ENCODE measurements around the gene REST. TPM values are rescaled to one million over a fixed set of nuclear protein-coding genes. Genes with fewer than 3 reads are reported as not detected.
"Not testable (repeated sequence)": the region's sequence is repeated elsewhere in the genome, so short reads cannot be mapped to it uniquely, and the experiment has no call there.

The REST gene
- polyA plus RNA-seq, 3 donors: 54.1 to 58.3 (median 55.1) TPM

- peak in 2 of 3 donors; percentile 40 to 46 for DNase-seq (ENCODE audit: low read depth in 3 of 3, low spot score in 2 of 3)
Measured at GRCh38 chr4:56909086-56909894, 1.6 kb downstream of the REST start.

DNA sequence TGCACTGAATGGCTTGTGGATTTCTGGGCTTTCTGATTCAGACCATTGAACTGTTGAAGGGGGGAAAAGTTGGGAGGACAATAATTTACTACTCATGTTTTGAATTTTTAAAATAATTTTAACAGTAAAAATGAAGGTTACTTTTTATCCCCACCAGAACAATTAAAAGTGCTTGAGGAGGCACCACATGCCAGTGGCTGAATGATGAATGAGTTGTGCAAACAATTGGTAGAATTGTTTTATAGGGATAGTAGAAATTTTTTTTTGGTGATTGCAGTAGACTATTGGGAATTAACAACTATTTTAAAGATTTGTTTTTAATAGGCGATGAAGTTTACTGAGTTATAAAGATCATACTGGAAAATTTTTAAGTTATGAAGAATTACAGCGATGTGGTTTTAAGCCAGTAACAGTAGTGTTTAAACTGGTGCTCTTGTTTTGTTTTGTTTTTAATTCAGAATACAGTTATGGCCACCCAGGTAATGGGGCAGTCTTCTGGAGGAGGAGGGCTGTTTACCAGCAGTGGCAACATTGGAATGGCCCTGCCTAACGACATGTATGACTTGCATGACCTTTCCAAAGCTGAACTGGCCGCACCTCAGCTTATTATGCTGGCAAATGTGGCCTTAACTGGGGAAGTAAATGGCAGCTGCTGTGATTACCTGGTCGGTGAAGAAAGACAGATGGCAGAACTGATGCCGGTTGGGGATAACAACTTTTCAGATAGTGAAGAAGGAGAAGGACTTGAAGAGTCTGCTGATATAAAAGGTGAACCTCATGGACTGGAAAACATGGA lies 2.7 kb downstream of the REST start:
- no peak for DNase-seq (ENCODE audit: low read depth in 3 of 3, low spot score in 2 of 3)

- no peak for DNase-seq (ENCODE audit: low read depth in 3 of 3, low spot score in 2 of 3)
Measured at GRCh38 chr4:56914336-56914735, 6.6 kb downstream of the REST start.

DNA sequence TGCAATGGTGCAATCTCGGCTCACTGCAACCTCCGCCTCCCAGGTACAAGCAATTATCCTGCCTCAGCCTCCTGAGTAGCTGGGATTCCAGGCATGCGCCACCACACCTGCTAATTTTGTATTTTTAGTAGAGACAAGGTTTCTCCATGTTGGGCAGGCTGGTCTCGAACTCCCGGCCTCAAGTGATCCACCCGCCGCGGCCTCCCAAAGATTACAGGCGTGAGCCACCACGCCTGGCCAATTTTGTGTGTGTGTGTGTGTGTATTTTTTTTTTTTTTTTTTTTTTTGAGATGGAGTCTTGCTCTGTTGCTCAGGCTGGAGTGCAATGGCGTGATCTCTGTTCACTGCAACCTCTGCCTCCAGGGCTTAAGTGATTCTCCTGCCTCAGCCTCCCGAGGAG lies 7.3 kb downstream of the REST start:
- DNase-seq (ENCODE audit: low read depth in 3 of 3, low spot score in 2 of 3): not testable (repeated sequence)

DNA sequence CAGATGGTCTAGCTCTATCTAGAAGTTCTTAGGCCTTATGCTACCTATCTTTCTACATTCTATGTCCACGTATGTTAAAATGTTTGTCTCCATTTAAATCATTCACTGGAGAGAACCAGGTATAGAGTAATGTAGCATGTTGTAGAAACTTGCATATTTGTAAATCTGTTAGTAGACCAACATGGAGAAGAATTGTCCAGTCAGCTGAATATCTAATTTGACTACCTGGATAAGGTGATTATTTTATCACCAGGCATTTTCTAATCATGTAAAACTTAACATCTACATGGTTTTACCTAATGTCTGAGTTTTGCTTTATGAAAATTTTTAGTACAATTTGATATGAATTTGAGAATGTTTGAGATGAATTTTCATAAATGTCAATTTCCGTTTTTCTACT lies 19.5 kb downstream of the REST start:
- DNase-seq (ENCODE audit: low read depth in 3 of 3, low spot score in 2 of 3): no peak

DNA sequence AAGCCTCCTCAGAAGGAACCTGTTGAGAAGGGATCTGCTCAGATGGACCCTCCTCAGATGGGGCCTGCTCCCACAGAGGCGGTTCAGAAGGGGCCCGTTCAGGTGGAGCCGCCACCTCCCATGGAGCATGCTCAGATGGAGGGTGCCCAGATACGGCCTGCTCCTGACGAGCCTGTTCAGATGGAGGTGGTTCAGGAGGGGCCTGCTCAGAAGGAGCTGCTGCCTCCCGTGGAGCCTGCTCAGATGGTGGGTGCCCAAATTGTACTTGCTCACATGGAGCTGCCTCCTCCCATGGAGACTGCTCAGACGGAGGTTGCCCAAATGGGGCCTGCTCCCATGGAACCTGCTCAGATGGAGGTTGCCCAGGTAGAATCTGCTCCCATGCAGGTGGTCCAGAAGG lies 22.9 kb downstream of the REST start:
- no peak for DNase-seq (ENCODE audit: low read depth in 3 of 3, low spot score in 2 of 3)

- no peak for DNase-seq (ENCODE audit: low read depth in 3 of 3, low spot score in 2 of 3)
Measured at GRCh38 chr4:56931924-56932323, 24.2 kb downstream of the REST start.

DNA sequence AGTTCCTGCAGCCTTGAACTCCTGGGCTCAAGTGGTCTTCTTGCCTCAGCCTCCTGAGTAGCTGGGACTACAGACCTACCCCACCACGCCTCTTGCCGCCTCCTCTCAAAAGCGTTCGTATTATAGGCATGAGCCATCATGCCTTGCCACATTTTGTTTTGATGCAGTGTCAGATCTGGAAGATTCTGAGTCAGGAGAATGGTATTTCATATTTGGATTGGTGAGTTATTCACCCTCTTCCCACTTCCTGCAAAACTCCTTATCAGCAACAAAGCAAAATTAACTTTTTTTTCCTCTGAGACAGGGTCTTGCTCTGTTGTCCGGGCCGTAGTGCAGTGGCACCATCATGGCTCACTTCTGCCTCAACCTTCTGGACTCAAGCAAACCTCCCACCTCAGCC lies 29.6 kb downstream of the REST start:
- DNase-seq (ENCODE audit: low read depth in 3 of 3, low spot score in 2 of 3): no peak

GRCh38 chr4:56939826-56940225 lies 32.1 kb downstream of the REST start:
- DNase-seq (ENCODE audit: low read depth in 3 of 3, low spot score in 2 of 3): not testable (repeated sequence)

DNA sequence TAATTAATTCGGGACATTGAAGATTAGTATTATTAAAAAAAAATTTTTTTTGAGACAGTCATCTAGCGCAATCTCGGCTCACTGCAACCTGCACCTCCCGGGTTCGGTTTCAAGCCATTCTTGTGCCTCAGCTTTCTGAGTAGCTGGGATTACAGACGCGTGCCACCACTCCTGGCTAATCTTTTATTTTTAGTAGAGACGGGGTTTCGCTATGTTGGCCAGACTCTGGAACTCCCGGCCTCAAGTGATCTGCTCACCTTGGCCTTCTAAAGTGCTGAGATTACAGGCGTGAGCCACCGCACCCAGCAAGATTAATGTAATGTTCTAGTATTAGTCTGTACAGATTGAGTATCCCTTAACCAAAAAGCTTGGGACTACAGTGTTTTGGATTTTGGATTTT lies 32.7 kb downstream of the REST start:
- no peak for DNase-seq (ENCODE audit: low read depth in 3 of 3, low spot score in 2 of 3)

GRCh38 chr4:56940971-56941370 lies 33.3 kb downstream of the REST start:
- DNase-seq (ENCODE audit: low read depth in 3 of 3, low spot score in 2 of 3): no peak

DNA sequence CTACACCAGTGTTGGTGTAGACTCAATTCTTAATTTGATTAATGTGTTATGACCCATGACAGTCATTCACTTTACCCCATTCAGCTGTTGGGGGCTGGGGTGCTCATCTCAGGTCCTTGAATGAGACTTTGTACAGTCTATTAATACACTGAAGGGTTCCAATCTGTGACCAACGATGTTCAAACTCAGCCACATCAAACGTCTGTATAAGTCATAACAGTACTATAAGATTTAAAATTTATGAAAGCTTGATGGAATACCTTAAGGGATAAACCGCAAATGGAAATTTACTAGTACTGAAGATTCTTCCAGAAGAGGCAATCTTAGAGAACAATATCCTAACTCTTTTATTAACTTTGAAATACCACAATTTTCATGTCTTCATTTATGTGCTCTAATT lies 33.7 kb downstream of the REST start:
- DNase-seq (ENCODE audit: low read depth in 3 of 3, low spot score in 2 of 3): no peak

- no peak for DNase-seq (ENCODE audit: low read depth in 3 of 3, low spot score in 2 of 3)
Measured at GRCh38 chr4:56953680-56954520, 46.2 kb downstream of the REST start.

GRCh38 chr4:56958111-56958517 lies 50.4 kb downstream of the REST start:
- peak in 2 of 3 donors; percentile 67 to 68 for DNase-seq (ENCODE audit: low read depth in 3 of 3, low spot score in 2 of 3)

GRCh38 chr4:56959100-56959499 lies 51.4 kb downstream of the REST start:
- DNase-seq (ENCODE audit: low read depth in 3 of 3, low spot score in 2 of 3): no peak

DNA sequence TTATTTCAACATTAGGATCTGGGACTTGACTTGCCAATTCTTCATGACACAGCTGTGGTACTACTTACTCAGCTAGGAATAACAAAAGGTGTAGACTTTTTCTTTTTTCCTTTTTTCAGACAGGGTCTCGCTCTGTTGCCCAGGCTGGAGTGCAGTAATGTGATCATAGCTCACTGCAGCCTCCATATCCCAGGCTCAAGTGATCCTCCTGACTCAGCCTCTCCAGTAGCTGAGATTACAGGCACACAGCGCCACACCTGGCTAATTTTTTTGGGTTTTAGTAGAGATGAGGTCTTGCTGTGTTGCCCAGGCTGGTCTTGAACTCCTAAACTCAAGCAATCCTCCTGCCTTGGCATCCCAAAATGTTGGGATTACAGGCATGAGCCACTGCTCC lies 53.4 kb downstream of the REST start:
- no peak for DNase-seq (ENCODE audit: low read depth in 3 of 3, low spot score in 2 of 3)

- no peak for DNase-seq (ENCODE audit: low read depth in 3 of 3, low spot score in 2 of 3)
Measured at GRCh38 chr4:56971383-56971782, 63.7 kb downstream of the REST start.

- no peak for DNase-seq (ENCODE audit: low read depth in 3 of 3, low spot score in 2 of 3)
Measured at GRCh38 chr4:56972389-56972788, 64.7 kb downstream of the REST start.

DNA sequence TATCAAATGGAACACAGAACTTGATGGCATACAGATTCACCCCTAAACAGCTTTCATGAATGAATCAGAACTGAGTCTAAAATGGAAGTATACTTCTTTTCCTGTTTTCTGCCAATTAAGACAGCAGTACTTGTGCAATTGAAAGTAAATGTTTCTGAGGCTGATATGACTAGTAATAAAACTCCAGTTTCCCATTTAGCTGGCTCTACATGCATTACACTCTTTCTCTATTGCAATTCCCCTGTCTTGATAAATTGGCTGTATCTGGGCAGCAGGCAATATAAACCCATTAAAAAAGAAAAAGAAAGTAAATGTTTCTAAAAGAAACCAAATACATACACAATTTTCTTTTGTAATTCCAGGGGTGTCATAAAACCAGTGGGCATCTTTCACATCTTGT lies 65.1 kb downstream of the REST start:
- no peak for DNase-seq (ENCODE audit: low read depth in 3 of 3, low spot score in 2 of 3)

- DNase-seq (ENCODE audit: low read depth in 3 of 3, low spot score in 2 of 3): no peak
Measured at GRCh38 chr4:56973336-56973735, 65.6 kb downstream of the REST start.

DNA sequence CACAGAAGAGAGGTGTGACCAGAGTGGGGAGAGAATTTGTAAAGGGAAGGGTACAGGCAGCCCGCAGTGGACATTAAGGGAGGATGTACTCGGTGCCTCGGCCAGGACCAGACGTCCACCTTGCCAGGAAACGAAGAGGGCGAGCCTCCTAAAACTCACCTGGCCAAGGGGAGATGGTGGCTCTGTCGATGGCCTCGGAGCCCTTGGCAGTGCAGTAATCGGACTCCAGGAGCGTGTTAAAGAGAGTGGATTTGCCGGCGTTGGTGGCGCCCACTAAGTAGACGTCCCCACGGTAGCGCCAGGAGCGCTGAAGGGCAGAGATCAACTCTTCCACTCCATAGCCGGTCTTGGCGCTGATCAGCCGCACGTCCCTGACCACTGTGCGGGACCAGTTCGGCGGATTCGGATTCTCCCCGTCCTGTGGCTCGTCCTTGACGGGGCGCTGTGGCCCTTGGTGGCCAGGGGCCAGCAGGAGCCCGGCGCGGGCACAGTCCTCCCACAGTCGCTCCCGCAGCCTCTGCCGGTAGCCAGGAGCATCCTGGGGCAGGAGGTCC lies 68.7 kb downstream of the REST start:
- DNase-seq (ENCODE audit: low read depth in 3 of 3, low spot score in 2 of 3): no peak

All from right renal cortex interstitium (tissue), 3 donors.